ENCODE data around the gene BCAR3. TPM values are rescaled to one million over a fixed set of nuclear protein-coding genes. Genes with fewer than 3 reads are reported as not detected.
"Not testable (repeated sequence)": the region's sequence is repeated elsewhere in the genome, so short reads cannot be mapped to it uniquely, and the experiment has no call there.

The BCAR3 gene
- total RNA-seq, 1 donor from 2014 or later, result 53.8 TPM

DNA sequence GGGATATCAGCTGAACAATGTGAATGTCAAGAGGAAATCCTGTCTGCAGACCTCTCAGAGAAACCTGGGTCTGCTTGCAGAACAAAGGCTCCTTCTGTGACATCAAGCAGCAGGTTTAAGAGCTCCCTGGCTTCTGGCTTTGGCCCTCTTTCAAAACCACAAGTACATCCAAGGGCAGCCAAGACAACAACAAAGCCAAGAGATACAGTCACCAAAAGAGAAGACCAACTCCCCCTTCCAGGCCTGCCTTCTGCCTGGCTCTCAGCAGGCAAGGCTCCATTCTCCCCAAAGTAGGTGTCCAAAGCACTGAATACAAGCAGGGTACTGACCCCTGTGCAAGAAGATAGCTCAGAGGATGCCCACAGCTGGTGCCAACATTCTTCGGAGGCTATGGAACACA lies 11.5 kb downstream of the BCAR3 start:
- peak; percentile 88 for DNase-seq (ENCODE audit: low read depth, low spot score)

DNA sequence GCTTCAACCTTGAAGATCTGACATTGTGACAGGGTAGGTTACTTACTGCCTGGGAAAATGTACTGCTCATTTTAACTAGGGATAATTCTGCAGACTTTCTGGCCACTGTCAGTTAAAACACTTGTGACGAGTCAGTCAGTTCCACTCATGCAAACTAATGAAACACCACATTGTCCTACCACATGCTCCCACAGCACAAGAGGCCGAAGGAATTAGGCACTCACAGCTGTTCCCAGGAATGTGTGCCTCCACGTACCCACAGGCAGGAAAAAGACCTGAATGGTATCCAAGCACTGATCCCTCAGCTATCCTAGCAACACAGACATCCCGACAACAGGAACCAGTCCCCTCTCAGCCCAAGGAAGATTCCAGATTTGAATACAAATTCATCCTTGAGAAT lies 12.3 kb downstream of the BCAR3 start:
- DNase-seq (ENCODE audit: low read depth, low spot score), result peak; percentile 58

DNA sequence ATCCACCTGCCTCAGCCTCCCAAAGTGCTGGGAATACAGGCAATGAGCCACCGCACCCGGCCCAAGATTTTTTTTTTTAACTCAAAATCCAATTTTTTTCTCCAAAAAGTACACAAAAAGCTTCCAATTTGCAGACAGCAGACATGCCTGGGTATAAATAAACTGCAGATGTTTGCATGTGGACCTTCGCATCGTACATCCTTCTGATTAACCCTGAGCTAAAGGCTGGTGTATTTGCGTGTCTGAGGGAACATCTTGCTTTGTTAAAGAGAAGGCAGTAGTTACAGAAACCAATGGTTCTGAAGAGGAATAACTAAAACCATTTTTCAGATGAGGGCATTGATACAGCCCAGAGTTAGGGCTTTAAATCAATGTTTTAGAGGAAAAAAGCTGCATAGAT lies 12.7 kb downstream of the BCAR3 start:
- DNase-seq (ENCODE audit: low read depth, low spot score), result no peak

DNA sequence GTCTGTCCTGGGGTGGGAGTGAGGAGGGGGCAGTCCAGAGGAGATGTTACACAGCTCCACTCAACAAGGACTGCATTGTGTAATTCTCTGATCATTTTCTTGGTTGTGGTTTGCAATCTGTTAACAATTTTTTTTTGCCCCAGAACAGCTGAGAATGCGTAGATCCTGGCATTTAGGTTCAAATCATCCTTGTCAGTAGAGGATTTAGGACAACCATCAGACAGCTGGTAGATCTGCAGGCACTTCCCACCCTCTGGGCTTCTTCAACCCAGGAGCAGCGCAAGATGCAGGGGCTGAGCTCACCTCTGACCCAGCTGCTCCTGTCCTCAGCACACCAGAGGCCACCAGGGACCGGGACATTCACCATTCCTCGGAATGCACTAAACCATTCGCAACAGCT lies 13.5 kb downstream of the BCAR3 start:
- DNase-seq (ENCODE audit: low read depth, low spot score), result no peak

DNA sequence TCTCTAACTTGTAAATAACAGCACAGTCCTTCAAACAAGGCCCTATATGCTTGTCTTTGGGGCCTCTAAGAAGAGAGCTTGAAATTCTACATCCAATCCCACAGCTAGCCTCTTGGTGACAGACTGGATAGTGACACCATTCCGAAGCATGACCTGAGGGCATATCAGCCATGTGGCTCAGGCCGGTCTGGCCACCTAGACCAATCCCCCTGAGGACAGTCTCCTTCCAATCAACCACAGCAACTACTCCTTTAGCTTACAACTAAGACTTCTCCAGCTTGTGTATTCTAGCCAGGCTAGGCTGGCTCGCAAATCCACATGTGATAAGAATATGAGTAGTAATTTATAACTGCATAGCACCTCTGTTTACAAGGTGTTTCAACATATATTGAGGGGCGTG lies 14.0 kb downstream of the BCAR3 start:
- no peak for DNase-seq (ENCODE audit: low read depth, low spot score)

DNA sequence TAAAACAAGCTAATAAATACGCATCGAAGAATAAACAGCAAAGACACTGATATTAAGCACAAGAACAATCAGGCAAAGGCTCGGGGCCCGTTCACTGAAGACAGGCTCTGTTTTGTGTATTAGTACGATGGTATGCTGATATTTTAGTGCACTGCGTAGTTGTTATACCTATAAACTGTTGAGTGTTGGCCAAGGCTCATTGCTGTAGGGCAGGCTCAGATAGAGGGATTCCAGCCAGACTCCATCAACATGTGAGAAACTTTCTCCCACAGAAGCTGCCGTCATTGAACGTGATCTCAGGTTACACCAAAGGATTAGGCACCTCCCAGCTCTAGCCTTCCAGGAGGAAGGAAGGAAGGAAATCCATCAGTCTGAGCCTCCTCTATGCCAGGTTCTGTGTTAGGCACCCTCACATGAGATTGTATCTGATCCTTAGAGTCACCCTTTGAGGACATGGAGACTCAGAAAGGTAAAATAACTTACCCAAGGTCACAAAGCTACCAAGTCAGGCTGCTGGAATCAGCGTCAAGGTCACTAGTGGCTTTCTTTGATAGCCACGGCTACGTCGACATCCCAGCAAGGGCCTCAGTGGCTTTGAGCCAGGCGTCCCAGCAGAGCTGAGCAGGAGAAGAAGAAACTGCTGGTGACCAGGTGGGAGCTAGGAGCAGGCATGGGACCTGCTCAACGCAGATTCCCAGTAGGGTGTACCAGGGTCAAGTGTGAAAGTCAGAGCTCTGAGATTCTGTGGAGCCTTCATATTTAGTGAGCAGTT lies 14.8 kb downstream of the BCAR3 start:
- DNase-seq (ENCODE audit: low read depth, low spot score), result no peak

DNA sequence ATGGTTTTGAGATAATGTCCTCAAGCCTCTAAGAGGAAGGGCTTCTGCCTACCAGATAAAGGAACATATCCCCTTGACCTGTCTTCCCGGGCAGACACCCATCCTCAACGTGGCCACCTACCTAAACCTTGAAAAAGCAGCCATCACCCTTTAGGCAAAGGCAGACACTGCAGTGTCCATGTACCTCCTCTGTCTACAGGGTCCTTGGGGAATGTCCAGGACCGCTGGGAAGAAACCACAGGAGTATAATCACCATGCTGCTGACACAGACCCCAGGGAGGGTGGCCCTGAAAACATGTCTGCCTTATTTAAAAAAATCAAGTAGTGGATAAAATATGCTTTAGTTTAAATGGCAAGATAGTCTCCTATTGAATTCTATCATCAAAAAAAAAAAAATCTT lies 16.6 kb downstream of the BCAR3 start:
- DNase-seq (ENCODE audit: low read depth, low spot score), result no peak

DNA sequence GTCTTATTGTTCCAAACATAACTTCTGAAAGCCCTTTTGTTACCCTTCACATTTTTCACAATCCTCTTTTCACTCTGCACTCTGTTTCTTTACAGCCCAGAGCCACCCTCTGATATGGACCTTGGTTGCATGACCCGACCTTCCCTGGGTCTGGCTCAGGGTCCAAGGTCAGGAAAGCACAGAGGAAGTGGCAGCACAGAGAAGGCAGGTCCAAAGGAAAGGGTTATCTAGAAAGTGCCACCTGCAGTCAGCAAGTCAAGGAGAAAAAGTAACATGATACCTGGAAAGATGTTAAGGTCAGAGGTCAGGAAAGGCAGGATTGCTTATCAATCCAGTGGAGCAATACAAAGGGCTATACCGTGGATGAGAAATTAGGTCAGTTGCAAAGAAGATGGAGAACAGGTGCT lies 18.4 kb downstream of the BCAR3 start:
- DNase-seq (ENCODE audit: low read depth, low spot score), result no peak

DNA sequence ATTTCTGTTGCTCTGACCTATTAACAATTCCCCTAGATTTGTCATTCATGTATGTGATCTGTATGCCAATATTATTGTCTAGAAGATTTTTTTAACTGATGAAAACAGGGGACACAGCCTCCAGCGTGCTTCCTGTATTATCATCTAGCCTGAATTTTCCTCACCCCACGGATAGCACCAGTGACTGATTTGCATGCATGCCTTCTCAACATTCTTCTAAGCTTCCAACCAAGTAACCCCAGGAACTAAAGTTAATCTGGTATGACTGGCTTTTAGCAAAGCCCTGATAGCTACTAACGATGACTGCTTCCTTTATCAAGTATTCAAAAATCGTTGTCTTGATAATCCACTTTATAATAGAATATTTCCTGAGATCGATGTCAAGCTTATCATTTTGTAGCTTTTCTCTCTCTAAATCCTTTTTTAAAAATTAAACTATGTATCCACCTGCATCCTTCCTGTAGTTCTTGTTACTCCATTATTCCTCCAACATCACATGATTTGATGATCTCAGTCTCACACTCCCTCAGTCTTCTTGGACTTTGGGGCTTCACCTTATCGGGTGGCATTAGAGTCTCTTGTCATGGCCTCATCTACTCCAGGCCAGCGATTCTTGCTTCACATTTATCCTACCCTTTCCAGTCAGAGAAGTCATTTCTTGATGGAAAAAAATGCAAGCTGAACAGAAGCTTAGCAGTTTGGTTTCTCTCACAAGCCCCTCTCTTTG lies 19.0 kb downstream of the BCAR3 start:
- no peak for DNase-seq (ENCODE audit: low read depth, low spot score)

DNA sequence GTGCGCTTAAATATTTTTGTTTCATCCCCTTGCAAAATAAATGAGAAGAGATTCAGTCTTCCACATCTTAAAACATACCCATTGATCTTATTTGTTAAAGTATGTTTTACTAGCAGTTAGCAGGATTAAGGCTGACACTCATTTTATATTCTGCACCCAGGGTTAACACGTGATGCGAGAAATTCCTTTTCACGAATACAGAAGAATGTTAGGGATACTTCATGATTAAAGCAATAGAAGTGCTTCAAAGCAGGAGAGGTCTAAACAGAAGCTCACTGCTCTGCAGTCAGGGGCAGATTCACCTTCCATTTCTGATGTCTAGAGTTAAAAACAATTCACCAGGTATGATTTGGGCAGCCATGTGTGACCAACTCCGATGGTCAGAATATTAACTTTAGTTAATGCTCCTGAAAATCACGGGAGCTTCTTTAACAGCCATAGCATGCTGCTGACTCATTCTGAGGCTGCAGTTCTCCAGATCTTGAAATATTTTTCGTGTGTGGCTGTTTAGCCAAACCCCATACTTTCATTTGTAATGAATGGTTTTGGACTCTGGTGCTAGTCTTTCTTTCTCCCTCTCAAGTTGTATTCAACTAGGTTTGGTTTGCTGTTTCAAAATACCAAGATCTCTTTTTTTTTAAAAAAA lies 19.7 kb downstream of the BCAR3 start:
- no peak for DNase-seq (ENCODE audit: low read depth, low spot score)

DNA sequence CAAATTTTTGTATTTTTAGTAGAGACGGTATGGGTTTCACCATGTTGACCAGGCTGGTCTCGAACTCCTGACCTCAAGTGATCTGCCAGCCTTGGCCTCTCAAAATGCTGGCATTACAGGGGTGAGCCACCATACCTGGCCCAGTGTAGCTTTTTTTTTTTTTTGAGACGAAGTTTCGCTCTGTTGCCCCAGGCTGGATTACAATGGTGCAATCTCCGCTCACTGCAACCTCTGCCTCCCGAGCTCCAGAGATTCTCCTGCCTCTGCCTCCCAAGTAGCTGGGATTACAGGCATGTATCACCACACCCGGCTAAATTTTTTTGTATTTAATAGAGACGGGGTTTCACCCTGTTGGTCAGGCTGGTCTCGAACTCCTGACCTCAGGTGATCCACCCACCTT lies 20.3 kb downstream of the BCAR3 start:
- not testable (repeated sequence) for DNase-seq (ENCODE audit: low read depth, low spot score)

DNA sequence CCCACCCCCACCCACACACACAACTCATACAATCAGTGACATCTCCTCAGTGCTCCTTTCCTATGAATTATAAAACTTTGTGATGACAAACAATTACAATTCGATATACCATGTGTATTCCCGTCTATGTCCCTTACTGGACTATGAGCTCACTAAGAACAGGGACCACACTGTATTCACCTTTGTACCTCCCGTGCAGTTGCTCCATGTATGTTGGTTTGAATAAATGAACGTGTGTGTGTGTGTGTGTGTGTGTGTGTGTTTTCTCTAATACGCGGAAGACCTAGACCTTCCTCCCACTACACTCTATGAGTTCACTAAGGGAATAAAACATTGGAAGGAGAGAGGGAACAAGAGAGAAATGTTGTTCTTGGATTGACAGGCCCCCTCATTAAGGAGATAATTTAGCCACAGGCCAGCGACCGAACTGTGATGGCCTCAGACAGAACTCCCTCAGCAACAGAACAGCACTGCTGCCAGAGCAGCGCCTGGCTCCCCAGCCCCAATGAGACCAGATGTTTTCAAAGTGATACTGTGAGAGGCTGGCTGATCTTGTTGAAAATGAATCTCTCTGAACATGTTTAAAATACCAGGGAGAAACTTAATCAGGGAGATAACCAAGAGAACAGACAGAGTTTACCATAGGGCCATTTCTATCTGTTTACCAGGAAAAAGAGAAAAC lies 21.7 kb downstream of the BCAR3 start:
- DNase-seq (ENCODE audit: low read depth, low spot score), result no peak

DNA sequence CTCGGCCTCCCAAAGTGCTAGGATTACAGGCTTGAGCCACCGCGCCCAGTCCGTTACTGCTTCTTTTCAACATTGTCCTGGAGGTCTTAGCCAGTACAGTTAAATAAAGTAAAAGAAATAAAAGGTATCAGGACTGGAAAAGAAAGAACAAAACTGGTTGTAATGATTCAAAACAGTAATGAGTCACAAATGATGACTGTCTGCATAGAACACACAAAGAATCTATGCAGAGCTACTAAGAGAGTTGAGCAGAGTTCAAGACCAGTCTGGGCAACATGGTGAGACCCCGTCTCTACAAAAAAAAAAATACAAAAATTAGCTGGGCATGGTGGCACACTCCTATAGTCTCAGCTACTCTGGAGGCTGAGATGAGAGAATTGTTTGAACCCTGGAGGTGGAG lies 23.4 kb downstream of the BCAR3 start:
- no peak for DNase-seq (ENCODE audit: low read depth, low spot score)

DNA sequence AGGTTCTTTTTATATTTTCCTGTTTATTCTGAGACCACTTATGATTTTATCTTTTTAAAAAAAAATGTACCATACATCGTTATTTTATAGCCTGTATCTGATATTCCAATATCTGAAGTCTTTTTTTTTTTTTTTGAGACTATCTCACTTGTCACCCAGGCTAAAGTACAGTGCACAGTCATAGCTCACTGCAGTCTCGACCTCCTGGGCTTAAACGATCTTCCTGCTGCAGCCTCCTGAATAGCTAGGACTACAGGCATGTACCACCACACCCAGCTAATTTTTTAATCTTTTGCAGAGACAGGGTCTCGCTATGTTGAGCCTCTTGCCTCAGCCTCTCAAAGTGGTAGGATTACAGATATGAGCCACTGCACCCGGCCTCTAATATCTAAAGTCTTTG lies 25.1 kb downstream of the BCAR3 start:
- no peak for DNase-seq (ENCODE audit: low read depth, low spot score)

DNA sequence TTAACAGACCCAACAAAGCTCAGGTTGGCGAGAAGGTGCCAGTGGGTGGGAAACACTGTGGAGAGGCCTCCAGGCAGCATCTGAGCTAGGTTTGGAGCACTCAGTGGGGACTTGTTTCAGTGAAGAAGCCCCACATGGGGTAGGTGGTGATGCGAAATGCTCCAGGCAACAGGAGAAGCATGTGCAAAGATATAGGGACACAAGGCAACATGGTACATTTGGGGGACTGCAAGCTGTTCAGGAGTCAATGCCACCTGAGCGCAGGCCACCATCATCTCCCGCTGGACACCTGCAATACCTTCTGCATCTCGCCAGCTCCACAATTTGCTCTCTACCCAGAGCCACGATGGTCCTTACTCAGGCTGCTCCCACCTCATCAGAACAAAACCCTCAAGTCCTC lies 28.0 kb downstream of the BCAR3 start:
- DNase-seq (ENCODE audit: low read depth, low spot score), result no peak

DNA sequence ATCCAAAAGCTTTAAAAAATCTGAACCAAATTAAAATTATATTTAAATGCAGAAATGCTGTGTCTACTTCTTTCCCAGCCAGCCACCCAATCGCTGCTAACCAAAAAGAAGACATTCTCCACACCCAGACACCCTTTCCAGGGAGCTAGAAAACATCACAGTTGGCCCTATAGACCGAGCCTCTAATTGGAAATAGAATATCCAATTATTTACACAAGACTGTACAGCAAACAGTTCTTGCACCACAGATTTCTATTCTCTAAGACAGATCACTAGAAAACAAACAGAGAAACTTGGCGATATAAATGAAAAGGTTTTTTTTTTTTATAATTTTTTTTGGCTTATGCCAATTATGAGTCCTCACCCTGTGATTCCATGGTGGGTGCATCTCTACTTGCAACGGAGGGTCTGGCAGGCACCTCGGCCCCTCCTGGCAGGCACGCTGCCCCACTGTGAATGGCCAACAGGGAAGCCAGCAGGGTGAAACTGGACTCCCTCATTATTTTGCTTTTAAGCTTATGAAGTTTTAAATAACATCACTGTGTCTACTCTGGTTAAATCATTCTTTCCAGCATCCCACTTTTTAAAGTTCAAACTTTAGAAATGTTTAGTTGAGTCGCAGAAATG lies 29.2 kb downstream of the BCAR3 start:
- DNase-seq (ENCODE audit: low read depth, low spot score), result no peak

DNA sequence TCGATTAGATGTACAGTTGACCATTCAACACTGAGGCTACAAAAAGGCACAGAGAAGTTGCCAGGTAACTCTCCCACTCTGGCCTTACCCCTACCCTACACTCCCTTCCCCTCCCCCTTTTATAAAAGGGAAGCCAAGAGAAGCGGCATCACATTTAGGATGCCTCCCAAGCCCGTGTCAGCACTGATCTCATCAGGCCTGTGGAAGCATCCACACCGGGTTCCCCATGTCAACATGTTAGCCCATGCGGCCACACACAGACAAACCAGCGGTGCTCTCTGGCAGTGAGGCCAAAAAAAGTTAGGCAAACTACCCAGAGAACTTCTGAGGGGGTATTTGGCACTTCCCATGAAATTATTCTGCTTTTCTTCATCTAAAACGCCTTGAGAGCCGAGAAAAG lies 29.9 kb downstream of the BCAR3 start:
- DNase-seq (ENCODE audit: low read depth, low spot score), result no peak

DNA sequence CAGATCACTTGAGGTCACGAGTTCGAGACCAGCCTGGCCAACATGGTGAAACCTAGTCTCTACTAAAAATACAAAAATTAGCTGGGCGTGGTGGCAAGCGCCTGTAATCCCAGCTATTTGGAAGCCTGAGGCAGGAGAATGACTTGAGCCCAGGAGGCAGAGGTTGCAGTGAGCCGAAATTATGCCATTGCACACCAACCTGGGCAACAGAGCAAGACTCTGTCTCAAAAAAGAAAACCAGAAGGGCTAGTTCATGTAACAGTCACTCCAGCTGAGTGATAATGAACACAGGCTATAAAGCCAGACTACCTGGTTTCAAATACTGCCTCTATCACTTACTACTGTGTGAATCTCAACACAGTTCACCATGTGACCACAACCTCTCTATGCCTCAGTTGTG lies 31.5 kb downstream of the BCAR3 start:
- DNase-seq (ENCODE audit: low read depth, low spot score), result not testable (repeated sequence)

DNA sequence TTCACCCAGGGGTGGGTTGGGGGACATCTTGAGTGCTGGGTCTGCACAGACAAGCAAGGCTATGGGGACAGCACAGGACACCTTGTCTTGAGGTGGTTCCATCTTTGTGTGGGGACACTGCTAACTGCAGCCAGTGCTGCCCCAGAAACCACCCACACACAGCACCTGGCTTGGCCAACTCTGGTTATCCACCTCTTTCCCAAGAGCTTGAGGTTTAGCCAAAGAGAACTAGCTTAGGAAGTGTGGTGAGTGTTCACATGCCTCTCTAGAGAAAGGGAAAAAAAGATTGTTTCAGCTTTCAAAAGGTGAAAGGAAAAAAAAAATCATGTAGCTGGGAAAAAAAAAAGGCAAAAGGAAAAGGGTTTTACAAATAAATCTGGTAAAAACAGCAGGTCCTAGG lies 32.4 kb downstream of the BCAR3 start:
- DNase-seq (ENCODE audit: low read depth, low spot score), result no peak

DNA sequence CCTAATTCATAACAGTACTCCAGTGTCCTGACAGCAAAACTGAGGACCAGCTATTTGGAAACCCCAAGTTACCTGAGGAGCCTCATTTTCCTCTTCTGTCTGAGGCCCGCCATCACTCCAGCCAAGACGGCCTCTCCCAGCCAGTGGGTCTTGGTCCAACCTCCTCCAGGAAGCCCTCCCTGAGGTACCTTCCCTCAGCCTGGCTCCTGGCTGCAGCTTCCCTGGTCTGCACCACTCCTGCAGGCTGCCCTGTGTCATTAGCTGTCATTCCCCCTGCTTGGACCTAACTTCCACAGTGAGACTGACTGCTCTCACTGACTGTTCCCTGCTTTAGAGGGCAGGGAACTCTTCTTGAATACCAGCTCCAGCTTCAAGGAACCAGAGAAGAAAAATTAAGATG lies 33.0 kb downstream of the BCAR3 start:
- DNase-seq (ENCODE audit: low read depth, low spot score), result no peak

DNA sequence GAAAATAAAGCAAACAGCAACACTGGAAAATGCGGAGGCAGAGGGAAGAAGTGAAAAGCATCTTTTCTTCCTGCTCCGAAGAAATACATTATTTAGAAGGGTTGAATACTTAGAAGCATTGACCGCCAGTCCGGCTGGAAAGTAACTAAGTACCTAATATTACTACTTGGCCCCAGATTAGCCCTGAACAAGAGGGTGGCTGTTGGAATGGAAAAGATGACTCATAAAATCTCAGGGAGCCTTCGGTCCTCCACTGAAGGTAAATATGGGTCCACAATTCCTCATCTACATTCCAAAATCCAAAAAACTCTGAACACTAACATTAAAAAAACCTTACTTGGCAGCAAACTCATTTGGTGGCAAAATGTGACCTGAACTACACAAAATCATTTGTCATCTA lies 40.1 kb downstream of the BCAR3 start:
- no peak for DNase-seq (ENCODE audit: low read depth, low spot score)

Measured in pulmonary artery endothelial cell (primary cell).